ENCODE results near the gene GATAD2A. TPM values are rescaled to one million over a fixed set of nuclear protein-coding genes. Genes with fewer than 3 reads are reported as not detected.

Gene GATAD2A
- total and polyA plus RNA-seq, 9 of the 15 experiments (the other 6 are each of a cell fraction or from before 2014, with no cell fraction given): 2.4 to 226 (median 44.2) TPM

GRCh38 chr19:19515642-19516519 lies 110.4 kb downstream of the GATAD2A start, which contains the start of gene NDUFA13 (continued):
- TF ChIP-seq GTF3C2 (IDR thresholded peaks at IDR 0.05; ENCODE audit: borderline replicate concordance, extremely low read depth, insufficient read length) (no peak), YY1 (IDR thresholded peaks at IDR 0.05; ENCODE audit: borderline replicate concordance in 1 of 3, control insufficient read depth in 1 of 3, extremely low read depth in 1 of 3, insufficient read depth in 3 of 3, insufficient read length in 1 of 3, insufficient replicate concordance in 2 of 3, low read depth in 1 of 3, low read length in 2 of 3) (peak; percentile 99 to 100 (median 100)), PCBP1 (IDR thresholded peaks at IDR 0.05; ENCODE audit: low read depth, low read length, poor library complexity, severe bottlenecking) (no peak), HMBOX1 (IDR thresholded peaks at IDR 0.05) (no peak), CC2D1A (IDR thresholded peaks at IDR 0.05) (no peak), CHD1 (IDR thresholded peaks at IDR 0.05; ENCODE audit: low read length) (no peak), ATF4 (CRISPR knock-in tag; IDR thresholded peaks at IDR 0.05) (no peak), BCOR (IDR thresholded peaks at IDR 0.05) (no peak), PHF21A (IDR thresholded peaks at IDR 0.05; ENCODE audit: borderline replicate concordance, low read depth) (no peak), TBL1XR1 (IDR thresholded peaks at IDR 0.05; ENCODE audit: low read length in 2 of 2) (no peak; a peak in 1 of 4 replicates), POLR2AphosphoS2 (IDR thresholded peaks at IDR 0.05; ENCODE audit: low read length) (peak; percentile 73; the same call in 1 of the 2 replicates), MCM5 (IDR thresholded peaks at IDR 0.05; ENCODE audit: low read depth) (no peak), ZNF639 (CRISPR knock-in tag; conservative IDR thresholded peaks at IDR 0.05 in 1 of 2, IDR thresholded peaks at IDR 0.05 in 1 of 2) (peak in 1 of 2 experiments; percentile 58; a peak in 2 of 4 replicates)
